H9 (cell line): ENCODE data around the gene CDC20. TPM values are rescaled to one million over a fixed set of nuclear protein-coding genes. Genes with fewer than 3 reads are reported as not detected.

Experiments
- DNase-seq: peaks from one replicate; pipeline ENCODE4 v3.0.0-alpha.2; 2017
- H2AFZ ChIP-seq: one replicate; pipeline ENCODE4 v1.6.1; 2013; ENCODE audit warnings: mild to moderate bottlenecking, low read length, control low read depth, moderate library complexity
- H2AK5ac ChIP-seq: 2 replicates; pipeline ENCODE4 v1.6.1; 2013; ENCODE audit warnings: low read length, control low read depth, mixed read lengths; ENCODE audit not compliant: insufficient read length
- H2BK120ac ChIP-seq: one replicate; pipeline ENCODE4 v1.6.1; 2013; ENCODE audit warnings: low read depth, mild to moderate bottlenecking, low read length, control low read depth, inconsistent platforms; ENCODE audit not compliant: poor library complexity, severe bottlenecking
- H2BK12ac ChIP-seq: 2 replicates; pipeline ENCODE4 v1.6.1; 2013; ENCODE audit warnings: low read length, control low read depth, mixed read lengths, low read depth; ENCODE audit not compliant: insufficient read length
- H2BK15ac ChIP-seq: 2 replicates; pipeline ENCODE4 v1.6.1; 2013; ENCODE audit warnings: low read depth, low read length, control low read depth
- H2BK20ac ChIP-seq: one replicate; pipeline ENCODE4 v1.6.1; 2013; ENCODE audit warnings: low read depth, mild to moderate bottlenecking, low read length, control low read depth, inconsistent platforms; ENCODE audit not compliant: poor library complexity, severe bottlenecking
- H2BK5ac ChIP-seq: 2 replicates; pipeline ENCODE4 v1.6.1; 2013; ENCODE audit warnings: low read length, control low read depth, mixed read lengths; ENCODE audit not compliant: insufficient read length
- H3K14ac ChIP-seq: 2 replicates; pipeline ENCODE4 v1.6.1; 2013; ENCODE audit warnings: low read length, control low read depth; ENCODE audit not compliant: insufficient read depth
- H3K18ac ChIP-seq: 2 replicates; pipeline ENCODE4 v1.6.1; 2013; ENCODE audit warnings: low read depth, mild to moderate bottlenecking, mixed read lengths, low read length, control low read depth; ENCODE audit not compliant: insufficient read length
- H3K23ac ChIP-seq: 2 replicates; pipeline ENCODE4 v1.6.1; 2013; ENCODE audit warnings: low read length, control low read depth, mixed read lengths, low read depth; ENCODE audit not compliant: insufficient read length
- H3K23me2 ChIP-seq: 2 replicates; pipeline ENCODE4 v1.6.1; 2013; ENCODE audit warnings: low read depth, mild to moderate bottlenecking, mixed read lengths, low read length, control low read depth; ENCODE audit not compliant: insufficient read length, poor library complexity, severe bottlenecking
- H3K27ac ChIP-seq: 2 replicates; pipeline ENCODE4 v1.5.1; 2013; ENCODE audit warnings: low read length, control low read depth, mixed read lengths, low read depth; ENCODE audit not compliant: insufficient read length
- H3K27me3 ChIP-seq: 2 replicates; pipeline ENCODE4 v1.6.1; 2013; ENCODE audit warnings: low read length, control low read depth, inconsistent platforms; ENCODE audit not compliant: insufficient read depth
- H3K4ac ChIP-seq: 2 replicates; pipeline ENCODE4 v1.6.1; 2013; ENCODE audit warnings: low read depth, mild to moderate bottlenecking, control low read depth, inconsistent platforms, low read length, moderate library complexity
- H3K4me1 ChIP-seq: 2 replicates; pipeline ENCODE4 v1.6.1; 2013; ENCODE audit warnings: low read length, control low read depth, inconsistent platforms; ENCODE audit not compliant: insufficient read depth
- H3K4me2 ChIP-seq: 2 replicates; pipeline ENCODE4 v1.6.1; 2013; ENCODE audit warnings: low read length, control low read depth, mixed read lengths; ENCODE audit not compliant: insufficient read length, insufficient read depth
- H3K56ac ChIP-seq: 2 replicates; pipeline ENCODE4 v1.6.1; 2013; ENCODE audit warnings: low read depth, mild to moderate bottlenecking, mixed read lengths, low read length, control low read depth; ENCODE audit not compliant: insufficient read length
- H3K79me1 ChIP-seq: 2 replicates; pipeline ENCODE4 v1.6.1; 2013; ENCODE audit warnings: low read depth, mild to moderate bottlenecking, moderate library complexity, low read length, control low read depth, inconsistent platforms; ENCODE audit not compliant: insufficient read depth, poor library complexity, severe bottlenecking
- H3K79me2 ChIP-seq: 2 replicates; pipeline ENCODE4 v1.6.1; 2013; ENCODE audit warnings: low read length, control low read depth, inconsistent platforms; ENCODE audit not compliant: insufficient read depth
- H3K9ac ChIP-seq: 2 replicates; pipeline ENCODE4 v1.6.1; 2013; ENCODE audit warnings: low read length, control low read depth, mixed read lengths; ENCODE audit not compliant: insufficient read length; ENCODE audit errors: extremely low read depth
- H3K9me3 ChIP-seq: one replicate; pipeline ENCODE4 v1.6.1; 2013; ENCODE audit warnings: low read depth, low read length, inconsistent platforms; ENCODE audit not compliant: control insufficient read depth
- H3T11ph ChIP-seq: one replicate; pipeline ENCODE4 v1.6.1; 2013; ENCODE audit warnings: mild to moderate bottlenecking, low read length, control low read depth, inconsistent platforms
- H4K20me1 ChIP-seq: one replicate; pipeline ENCODE4 v1.6.1; 2013; ENCODE audit not compliant: control insufficient read depth, insufficient read length, insufficient read depth
- H4K5ac ChIP-seq: 2 replicates; pipeline ENCODE4 v1.6.1; 2013; ENCODE audit warnings: low read depth, mild to moderate bottlenecking, mixed read lengths, low read length, control low read depth; ENCODE audit not compliant: insufficient read length
- H4K8ac ChIP-seq: replicated peaks from 2 replicates; pipeline ENCODE4 v1.6.1; 2013; ENCODE audit warnings: low read length, control low read depth, mixed read lengths, low read depth; ENCODE audit not compliant: insufficient read length
- H4K91ac ChIP-seq: 2 replicates; pipeline ENCODE4 v1.6.1; 2013; ENCODE audit warnings: low read depth, mild to moderate bottlenecking, moderate library complexity, mixed read lengths, low read length, control low read depth; ENCODE audit not compliant: insufficient read length
- H3K27ac Mint-ChIP-seq, 3 experiments: 2 replicates in 2 of 3; 3 replicates in 1 of 3; pipeline ENCODE4 v1.8.0; 2020 to 2021; ENCODE audit warnings: mixed read lengths in 3 of 3, mild to moderate bottlenecking in 1 of 3, moderate library complexity in 1 of 3
- H3K27me3 Mint-ChIP-seq: 2 replicates; pipeline ENCODE4 v1.8.0; 2021; ENCODE audit warnings: low read depth, mild to moderate bottlenecking, moderate library complexity, mixed read lengths
- H3K36me3 Mint-ChIP-seq, 3 experiments: 2 replicates in 2 of 3; 3 replicates in 1 of 3; pipeline ENCODE4 v1.8.0; 2020 to 2021; ENCODE audit warnings: low read depth in 3 of 3, mixed read lengths in 3 of 3; ENCODE audit not compliant: insufficient read depth in 1 of 3
- H3K4me1 Mint-ChIP-seq, 2 experiments: 2 replicates each; pipeline ENCODE4 v1.8.0; 2020; ENCODE audit warnings: mixed read lengths in 2 of 2
- H3K4me3 Mint-ChIP-seq, 2 experiments: 2 replicates in 1 of 2; 3 replicates in 1 of 2; pipeline ENCODE4 v1.8.0; 2020 to 2021; ENCODE audit warnings: mild to moderate bottlenecking in 2 of 2, mixed read lengths in 2 of 2, moderate library complexity in 1 of 2
- H3K9me3 Mint-ChIP-seq, 2 experiments: 2 replicates in 1 of 2; 3 replicates in 1 of 2; pipeline ENCODE4 v1.8.0; 2020; ENCODE audit warnings: mild to moderate bottlenecking in 2 of 2, mixed read lengths in 2 of 2, moderate library complexity in 1 of 2
- CTCF ChIP-seq: fragments of 200-600 bp; sonication (generic); conservative IDR thresholded peaks from 3 replicates; pipeline ENCODE4 v1.8.0; 2021; ENCODE audit warnings: antibody characterized with exemption, mild to moderate bottlenecking
- WGBS: extraction: QIAGEN DNeasy Blood & Tissue Kit; methylation state at CpG from one replicate; pipeline ENCODE4 v1.1.7; 2013; ENCODE audit warnings: missing lambda C conversion rate, low lambda C conversion rate, mixed read lengths; ENCODE audit not compliant: insufficient read length; ENCODE audit errors: extremely low coverage; 5-methylcytosine and 5-hydroxymethylcytosine counted together
- total RNA-seq: library from RNA; stranded (reverse); gene quantifications from 2 replicates; pipeline ENCODE4 v1.2.1, GENCODE V29; 2021

CDC20 gene
- total RNA-seq, 1 experiment from 2014 or later, result 246 TPM

- no peak overlapping the region for H4K8ac ChIP-seq
- no peaks in the 10 kb centered on the region for H3K9me3 Mint-ChIP-seq
- H3K4me1 Mint-ChIP-seq, result peaks cover 3 to 7% of the 10 kb centered on the region in 2 experiments
- H3K79me2 ChIP-seq, result no peaks in the 10 kb centered on the region
- H3K18ac ChIP-seq, result no peak overlapping the region
- H2BK15ac ChIP-seq, result no peak overlapping the region
- no peak overlapping the region for H3K27ac ChIP-seq
- H2BK120ac ChIP-seq, result no peak overlapping the region
- no peak overlapping the region for H3K4ac ChIP-seq
- H3K4me3 Mint-ChIP-seq, result no peak overlapping the region
- no peak overlapping the region for H4K91ac ChIP-seq
- H4K5ac ChIP-seq, result no peak overlapping the region
- no peak overlapping the region for H3K23ac ChIP-seq
- no peak overlapping the region for H2BK12ac ChIP-seq
- H3K27me3 Mint-ChIP-seq, result no peaks in the 10 kb centered on the region
- H3K4me2 ChIP-seq, result no peak overlapping the region
- H2AFZ ChIP-seq, result no peak overlapping the region
- H2AK5ac ChIP-seq, result no peak overlapping the region
- no peak overlapping the region for H3T11ph ChIP-seq
- WGBS, result no CpG with 5 or more reads among the region's 6 CpGs
- no peaks in the 10 kb centered on the region for H3K27me3 ChIP-seq
- H3K9me3 ChIP-seq, result no peaks in the 10 kb centered on the region
- H3K79me1 ChIP-seq, result no peaks in the 10 kb centered on the region
- no peak overlapping the region for H2BK20ac ChIP-seq
- no peak for TF ChIP-seq CTCF
- no peak overlapping the region for H3K14ac ChIP-seq
- no peaks in the 10 kb centered on the region for H3K4me1 ChIP-seq
- H3K27ac Mint-ChIP-seq, result no peak overlapping the region; a peak in 1 of 7 replicates
- no peaks in the 10 kb centered on the region for H3K23me2 ChIP-seq
- no peak overlapping the region for H2BK5ac ChIP-seq
- peaks cover 5 to 55% (median 38%) of the 10 kb centered on the region in 3 experiments; a peak in 6 of 7 replicates for H3K36me3 Mint-ChIP-seq
- H3K56ac ChIP-seq, result no peak overlapping the region
- no peak for DNase-seq
- no peak overlapping the region for H3K9ac ChIP-seq
- H4K20me1 ChIP-seq, result no peaks in the 10 kb centered on the region
Measured at GRCh38 chr1:43382027-43382779, 23.4 kb downstream of the CDC20 start.
